ENCODE results near the gene TCP11L1. TPM values are rescaled to one million over a fixed set of nuclear protein-coding genes. Genes with fewer than 3 reads are reported as not detected.

TCP11L1 gene
- total RNA-seq, 1 experiment from 2014 or later, result 44.5 TPM

DNA sequence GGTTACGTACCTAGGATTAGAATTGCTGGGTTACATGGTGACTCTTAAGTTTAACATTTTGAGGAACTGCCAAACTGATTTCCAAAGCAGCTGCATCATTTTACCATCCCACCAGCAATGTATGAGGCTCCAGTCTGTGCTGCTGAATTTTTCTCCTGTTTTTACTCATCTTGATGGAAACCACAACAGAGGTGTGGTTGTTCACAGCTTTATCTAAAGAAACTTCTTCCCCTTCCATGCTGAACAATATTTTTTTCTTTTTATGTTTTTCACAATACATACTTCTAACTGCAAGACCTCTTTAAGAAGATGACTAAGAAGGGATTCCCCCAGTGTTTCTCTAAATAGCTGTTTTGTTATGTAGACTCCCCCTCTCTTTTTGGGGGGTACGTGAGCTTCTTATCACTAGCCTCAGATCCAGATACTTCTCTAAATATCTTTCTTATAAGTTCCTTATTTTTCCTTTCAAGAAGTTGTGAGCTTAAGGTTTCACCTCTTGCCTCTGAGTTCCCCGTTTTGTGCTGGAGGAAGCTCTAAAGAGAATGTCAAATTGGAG, 24.0 kb downstream of the TCP11L1 start:
- H3K36me3 ChIP-seq (ENCODE audit: insufficient read depth, low read length, poor library complexity, severe bottlenecking), result peaks cover under 1% of the 10 kb centered on the region

DNA sequence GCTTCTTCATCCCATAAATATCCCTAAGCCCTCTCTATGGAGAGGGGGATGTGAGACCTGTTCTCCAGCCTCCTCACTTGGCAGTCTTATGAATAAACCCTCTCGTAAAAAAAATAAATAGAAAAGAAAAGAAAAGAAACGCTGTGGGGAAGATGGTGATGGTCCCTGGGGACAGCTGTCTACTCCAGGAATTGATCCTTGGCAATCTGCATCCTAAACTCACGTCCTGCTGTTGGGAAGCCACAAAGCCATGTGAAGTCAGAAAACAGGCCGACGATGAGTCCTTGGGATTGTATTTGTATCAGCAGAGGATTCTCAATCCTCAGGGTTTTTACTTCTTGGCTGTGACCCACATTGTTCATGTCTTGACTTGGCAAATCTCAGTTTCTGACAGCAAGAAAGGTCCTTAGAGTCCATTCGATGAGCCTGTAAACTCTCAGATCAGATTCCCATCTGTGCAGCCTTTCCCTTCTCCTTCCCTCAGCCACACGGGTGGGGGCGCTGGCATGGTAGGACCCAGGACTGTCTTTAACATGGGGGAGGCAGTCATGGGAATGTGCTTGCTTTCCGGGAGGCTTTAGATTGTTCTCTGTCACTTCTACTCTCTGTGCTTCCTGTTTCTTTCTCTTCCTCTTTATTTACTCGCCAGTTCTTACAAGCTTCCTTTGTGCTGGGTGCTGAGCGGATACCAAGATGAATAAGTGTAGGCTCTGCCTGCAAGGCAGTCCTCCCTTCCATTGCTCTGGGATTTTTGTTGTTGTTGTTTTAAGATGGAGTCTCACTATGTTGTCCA, 24.9 kb downstream of the TCP11L1 start:
- DNase-seq (ENCODE audit: low spot score), result peak; percentile 70
- CTCF ChIA-PET, result interaction anchor here (1.6 to 2.5 kb wide), 3 partner anchors 9 to 225 kb away, joined by 4 to 16 read pairs (median 6); no protein-coding TSS in a partner anchor
- H3K27me3 ChIP-seq (replicated peaks; ENCODE audit: insufficient read depth, low read depth, low read length, poor library complexity), result no peaks in the 10 kb centered on the region
- H3K4me1 ChIP-seq (ENCODE audit: insufficient read depth, low read length, poor library complexity, severe bottlenecking), result peaks cover 43% of the 10 kb centered on the region
- no peak for TF ChIP-seq EZH2 (IDR thresholded peaks at IDR 0.05; ENCODE audit: borderline replicate concordance, low read depth, low read length, poor library complexity, severe bottlenecking)
- TF ChIP-seq, protein P1, sequence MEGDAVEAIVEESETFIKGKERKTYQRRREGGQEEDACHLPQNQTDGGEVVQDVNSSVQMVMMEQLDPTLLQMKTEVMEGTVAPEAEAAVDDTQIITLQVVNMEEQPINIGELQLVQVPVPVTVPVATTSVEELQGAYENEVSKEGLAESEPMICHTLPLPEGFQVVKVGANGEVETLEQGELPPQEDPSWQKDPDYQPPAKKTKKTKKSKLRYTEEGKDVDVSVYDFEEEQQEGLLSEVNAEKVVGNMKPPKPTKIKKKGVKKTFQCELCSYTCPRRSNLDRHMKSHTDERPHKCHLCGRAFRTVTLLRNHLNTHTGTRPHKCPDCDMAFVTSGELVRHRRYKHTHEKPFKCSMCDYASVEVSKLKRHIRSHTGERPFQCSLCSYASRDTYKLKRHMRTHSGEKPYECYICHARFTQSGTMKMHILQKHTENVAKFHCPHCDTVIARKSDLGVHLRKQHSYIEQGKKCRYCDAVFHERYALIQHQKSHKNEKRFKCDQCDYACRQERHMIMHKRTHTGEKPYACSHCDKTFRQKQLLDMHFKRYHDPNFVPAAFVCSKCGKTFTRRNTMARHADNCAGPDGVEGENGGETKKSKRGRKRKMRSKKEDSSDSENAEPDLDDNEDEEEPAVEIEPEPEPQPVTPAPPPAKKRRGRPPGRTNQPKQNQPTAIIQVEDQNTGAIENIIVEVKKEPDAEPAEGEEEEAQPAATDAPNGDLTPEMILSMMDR (conservative IDR thresholded peaks at IDR 0.05; ENCODE audit: low read depth, low read length), result no peak
- H3K4me3 ChIP-seq (ENCODE audit: low read depth, low read length, poor library complexity, severe bottlenecking), result no peak overlapping the region
- peaks cover 7% of the 10 kb centered on the region for H3K36me3 ChIP-seq (ENCODE audit: insufficient read depth, low read length, poor library complexity, severe bottlenecking)
- POLR2A ChIA-PET (ENCODE audit: low non-redundant PET), result no interaction called here
- peak overlapping the region; percentile 0 for H3K27ac ChIP-seq (ENCODE audit: low read depth, low read length, poor library complexity, severe bottlenecking)
- intact Hi-C loops (cut with micrococcal nuclease; ENCODE audit: unreplicated experiment), result loop anchor here (2.0 kb wide), 1 partner anchor 315 kb away; no protein-coding TSS in a partner anchor
- no TSS peak for BruUV-seq (replicated peaks)
- no peaks in the 10 kb centered on the region for H3K9me3 ChIP-seq (ENCODE audit: low read depth, low read length, poor library complexity, severe bottlenecking)

More for the DNA sequence above, 24.0 kb downstream of the TCP11L1 start:
- Histone ChIP-seq H3K4me1 (ENCODE audit: insufficient read depth, low read length, poor library complexity, severe bottlenecking) (peaks cover 52% of the 10 kb centered on the region), H3K4me3 (ENCODE audit: low read depth, low read length, poor library complexity, severe bottlenecking) (no peak overlapping the region), H3K27ac (ENCODE audit: low read depth, low read length, poor library complexity, severe bottlenecking) (no peak overlapping the region), H3K9me3 (ENCODE audit: low read depth, low read length, poor library complexity, severe bottlenecking) (no peaks in the 10 kb centered on the region), H3K27me3 (replicated peaks; ENCODE audit: insufficient read depth, low read depth, low read length, poor library complexity) (no peaks in the 10 kb centered on the region)
- intact Hi-C loops (cut with micrococcal nuclease; ENCODE audit: unreplicated experiment), result no loop called here
- no peak for DNase-seq (ENCODE audit: low spot score)
- ChIA-PET CTCF (no interaction called here), POLR2A (ENCODE audit: low non-redundant PET) (no interaction called here)
- TF ChIP-seq EZH2 (IDR thresholded peaks at IDR 0.05; ENCODE audit: borderline replicate concordance, low read depth, low read length, poor library complexity, severe bottlenecking), result no peak
- TF ChIP-seq, protein P1 (conservative IDR thresholded peaks at IDR 0.05; ENCODE audit: low read depth, low read length), result no peak
- no TSS peak for BruUV-seq (replicated peaks)

DNA sequence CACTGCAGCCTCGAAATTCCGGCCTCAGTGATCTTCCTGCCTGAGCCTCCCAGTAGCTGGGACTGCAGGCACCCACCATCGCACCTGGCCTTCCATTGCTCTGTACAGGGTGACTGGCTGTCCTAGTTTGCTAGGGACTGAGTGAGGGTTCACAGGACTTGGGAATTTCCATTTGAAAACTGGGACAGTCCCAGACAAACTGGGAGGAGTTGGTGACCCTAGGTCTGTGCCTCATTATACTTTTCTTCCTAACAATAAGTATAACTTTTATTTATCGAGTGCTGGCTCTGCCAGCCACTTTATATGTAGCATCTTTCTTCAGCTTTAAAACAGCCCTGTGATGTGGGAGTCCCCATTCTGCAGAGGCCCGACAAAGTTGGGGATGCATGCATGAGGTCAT, 25.5 kb downstream of the TCP11L1 start:
- Histone ChIP-seq H3K4me1 (ENCODE audit: insufficient read depth, low read length, poor library complexity, severe bottlenecking) (peaks cover 37% of the 10 kb centered on the region), H3K27ac (ENCODE audit: low read depth, low read length, poor library complexity, severe bottlenecking) (no peak overlapping the region), H3K4me3 (ENCODE audit: low read depth, low read length, poor library complexity, severe bottlenecking) (no peak overlapping the region), H3K9me3 (ENCODE audit: low read depth, low read length, poor library complexity, severe bottlenecking) (no peaks in the 10 kb centered on the region), H3K36me3 (ENCODE audit: insufficient read depth, low read length, poor library complexity, severe bottlenecking) (peaks cover 7% of the 10 kb centered on the region), H3K27me3 (replicated peaks; ENCODE audit: insufficient read depth, low read depth, low read length, poor library complexity) (no peaks in the 10 kb centered on the region)
- no TSS peak for BruUV-seq (replicated peaks)
- TF ChIP-seq, protein P1 (conservative IDR thresholded peaks at IDR 0.05; ENCODE audit: low read depth, low read length), result no peak
- TF ChIP-seq EZH2 (IDR thresholded peaks at IDR 0.05; ENCODE audit: borderline replicate concordance, low read depth, low read length, poor library complexity, severe bottlenecking), result no peak
- CTCF ChIA-PET, result interaction anchor here (0.8 to 2.5 kb wide), 7 partner anchors 10 to 255 kb away, joined by 4 to 16 read pairs (median 6); no protein-coding TSS in a partner anchor
- intact Hi-C loops (cut with micrococcal nuclease; ENCODE audit: unreplicated experiment), result loop anchor here (1.0 to 5.0 kb wide), 5 partner anchors 105 to 316 kb away; partner anchors contain the start of gene QSER1
- DNase-seq (ENCODE audit: low spot score), result no peak
- POLR2A ChIA-PET (ENCODE audit: low non-redundant PET), result no interaction called here
